HFFc6 (cell line): ENCODE data around the gene ADPRM. TPM values are rescaled to one million over a fixed set of nuclear protein-coding genes. Genes with fewer than 3 reads are reported as not detected.
A peak's percentile ranks its signal among the peaks of the same experiment; 100 is the strongest.

Source experiments
- DNase-seq: peaks from one replicate; pipeline ENCODE4 v3.0.0-alpha.2; 2018
- H3K27ac Mint-ChIP-seq: 2 replicates; pipeline ENCODE4 v1.8.0; 2020; ENCODE audit warnings: mild to moderate bottlenecking, mixed read lengths
- H3K27me3 Mint-ChIP-seq: 2 replicates; pipeline ENCODE4 v1.8.0; 2021; ENCODE audit warnings: mild to moderate bottlenecking, moderate library complexity, mixed read lengths; ENCODE audit not compliant: insufficient read depth
- H3K36me3 Mint-ChIP-seq: 2 replicates; pipeline ENCODE4 v1.8.0; 2021; ENCODE audit warnings: low read depth, mixed read lengths
- H3K4me1 Mint-ChIP-seq: 2 replicates; pipeline ENCODE4 v1.8.0; 2020; ENCODE audit warnings: low read depth, mixed read lengths
- H3K4me3 Mint-ChIP-seq: 2 replicates; pipeline ENCODE4 v1.8.0; 2020; ENCODE audit warnings: mild to moderate bottlenecking, moderate library complexity, mixed read lengths
- H3K9me3 Mint-ChIP-seq: 2 replicates; pipeline ENCODE4 v1.8.0; 2020; ENCODE audit warnings: mild to moderate bottlenecking, mixed read lengths
- CTCF ChIP-seq: fragments of 200-600 bp; sonication (generic); IDR thresholded peaks from 2 replicates; pipeline ENCODE4 v1.5.0; 2021; ENCODE audit warnings: antibody characterized with exemption, mild to moderate bottlenecking
- total RNA-seq, 6 experiments: library from RNA; stranded (reverse); fragmentation: NEBNext Ultra II Directional; extraction: Animal tissue kit (Norgen Biotek cat#: 25700); gene quantifications; 2 replicates in 1 of 6; 3 replicates in 5 of 6; pipeline ENCODE4 v1.2.3, GENCODE V29; 2021

ADPRM gene
- total RNA-seq, 6 experiments from 2014 or later: 5.9 to 10.9 (median 7.1) TPM

GRCh38 chr17:10748531-10749181 is 51.3 kb downstream of the ADPRM start:
- TF ChIP-seq CTCF: no peak
- no peaks in the 10 kb centered on the region for H3K9me3 Mint-ChIP-seq
- no peak overlapping the region for H3K27ac Mint-ChIP-seq
- H3K4me3 Mint-ChIP-seq: no peak overlapping the region
- H3K4me1 Mint-ChIP-seq: no peaks in the 10 kb centered on the region
- H3K36me3 Mint-ChIP-seq: no peaks in the 10 kb centered on the region
- peaks cover 18% of the 10 kb centered on the region for H3K27me3 Mint-ChIP-seq
- DNase-seq: no peak

GRCh38 chr17:10750210-10750609 is 52.8 kb downstream of the ADPRM start:
- no peaks in the 10 kb centered on the region for H3K4me1 Mint-ChIP-seq
- no peak overlapping the region for H3K27ac Mint-ChIP-seq
- H3K4me3 Mint-ChIP-seq: no peak overlapping the region
- no peaks in the 10 kb centered on the region for H3K9me3 Mint-ChIP-seq
- DNase-seq: no peak
- H3K36me3 Mint-ChIP-seq: no peaks in the 10 kb centered on the region
- H3K27me3 Mint-ChIP-seq: peaks cover 22% of the 10 kb centered on the region
- TF ChIP-seq CTCF: no peak

- H3K27ac Mint-ChIP-seq: no peak overlapping the region
- no peak for TF ChIP-seq CTCF
- DNase-seq: no peak
- H3K27me3 Mint-ChIP-seq: peaks cover 21% of the 10 kb centered on the region
- H3K9me3 Mint-ChIP-seq: no peaks in the 10 kb centered on the region
- no peaks in the 10 kb centered on the region for H3K4me1 Mint-ChIP-seq
- no peaks in the 10 kb centered on the region for H3K36me3 Mint-ChIP-seq
- H3K4me3 Mint-ChIP-seq: no peak overlapping the region
Measured at GRCh38 chr17:10751563-10751962, 54.2 kb downstream of the ADPRM start.

- Mint-ChIP-seq H3K4me1 (no peaks in the 10 kb centered on the region), H3K9me3 (no peaks in the 10 kb centered on the region), H3K27ac (no peak overlapping the region), H3K27me3 (peaks cover 17% of the 10 kb centered on the region), H3K36me3 (no peaks in the 10 kb centered on the region), H3K4me3 (no peak overlapping the region)
- no peak for DNase-seq
- TF ChIP-seq CTCF: no peak
Measured at GRCh38 chr17:10752696-10753095, 55.3 kb downstream of the ADPRM start.

GRCh38 chr17:10754109-10754508 is 56.7 kb downstream of the ADPRM start:
- peak; percentile 68; the same call in 1 of the 2 replicates for TF ChIP-seq CTCF
- H3K27me3 Mint-ChIP-seq: peaks cover 19% of the 10 kb centered on the region
- H3K9me3 Mint-ChIP-seq: no peaks in the 10 kb centered on the region
- no peaks in the 10 kb centered on the region for H3K36me3 Mint-ChIP-seq
- no peak overlapping the region for H3K27ac Mint-ChIP-seq
- no peak overlapping the region for H3K4me3 Mint-ChIP-seq
- no peak for DNase-seq
- H3K4me1 Mint-ChIP-seq: no peaks in the 10 kb centered on the region
